Measurements from ENCODE around the gene CACNA2D3. TPM values are rescaled to one million over a fixed set of nuclear protein-coding genes. Genes with fewer than 3 reads are reported as not detected.

Gene CACNA2D3
- polyA plus RNA-seq, 1 donor (not counting 4 experiments of a cell fraction or from before 2014, with no cell fraction given): 0.08 TPM

DNA sequence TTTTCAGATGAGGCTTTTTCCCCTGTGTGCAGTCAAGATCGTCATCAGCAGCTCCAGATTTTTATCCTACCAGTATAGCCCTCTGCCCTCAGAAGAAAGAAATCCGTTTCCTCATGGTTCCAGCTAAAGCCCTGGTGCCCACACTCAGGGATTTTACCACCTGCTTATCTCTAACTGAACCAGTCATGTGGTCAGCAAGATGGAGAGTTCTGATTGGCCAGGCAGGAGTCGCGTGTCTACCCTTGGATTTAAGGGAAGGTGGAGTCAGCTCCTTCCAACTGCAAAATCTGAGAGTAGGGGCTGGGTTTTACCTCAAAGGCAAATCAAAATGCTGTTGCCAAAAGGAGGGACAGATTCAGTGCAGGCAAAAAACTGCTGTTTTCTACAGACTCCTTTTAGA, 670.2 kb downstream of the CACNA2D3 start:
- dilution Hi-C loops (cut with MboI; ENCODE audit: extremely low pct_ligation_motif_present, low sequenced_read_pairs): no loop called here
- TF ChIP-seq EZH2 (IDR thresholded peaks at IDR 0.05; ENCODE audit: low read length): no peak
- TF ChIP-seq, protein P1, sequence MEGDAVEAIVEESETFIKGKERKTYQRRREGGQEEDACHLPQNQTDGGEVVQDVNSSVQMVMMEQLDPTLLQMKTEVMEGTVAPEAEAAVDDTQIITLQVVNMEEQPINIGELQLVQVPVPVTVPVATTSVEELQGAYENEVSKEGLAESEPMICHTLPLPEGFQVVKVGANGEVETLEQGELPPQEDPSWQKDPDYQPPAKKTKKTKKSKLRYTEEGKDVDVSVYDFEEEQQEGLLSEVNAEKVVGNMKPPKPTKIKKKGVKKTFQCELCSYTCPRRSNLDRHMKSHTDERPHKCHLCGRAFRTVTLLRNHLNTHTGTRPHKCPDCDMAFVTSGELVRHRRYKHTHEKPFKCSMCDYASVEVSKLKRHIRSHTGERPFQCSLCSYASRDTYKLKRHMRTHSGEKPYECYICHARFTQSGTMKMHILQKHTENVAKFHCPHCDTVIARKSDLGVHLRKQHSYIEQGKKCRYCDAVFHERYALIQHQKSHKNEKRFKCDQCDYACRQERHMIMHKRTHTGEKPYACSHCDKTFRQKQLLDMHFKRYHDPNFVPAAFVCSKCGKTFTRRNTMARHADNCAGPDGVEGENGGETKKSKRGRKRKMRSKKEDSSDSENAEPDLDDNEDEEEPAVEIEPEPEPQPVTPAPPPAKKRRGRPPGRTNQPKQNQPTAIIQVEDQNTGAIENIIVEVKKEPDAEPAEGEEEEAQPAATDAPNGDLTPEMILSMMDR (optimal IDR thresholded peaks at IDR 0.05 in 1 of 3, IDR thresholded peaks at IDR 0.05 in 1 of 3, conservative IDR thresholded peaks at IDR 0.05 in 1 of 3; ENCODE audit: extremely low read depth in 1 of 3, insufficient read depth in 2 of 3, low read length in 3 of 3): no peak
- FAIRE-seq (no peak), DNase-seq (ENCODE audit: low read depth, low spot score) (no peak)
- Histone ChIP-seq H3K9me3 (ENCODE audit: control insufficient read depth, low read depth, low read length) (no peaks in the 10 kb centered on the region), H3K27me3 (ENCODE audit: control insufficient read depth, extremely low read depth, insufficient read depth, low read length) (no peaks in the 10 kb centered on the region), H3K9me1 (ENCODE audit: control insufficient read depth, extremely low read depth, insufficient read depth, low read length) (no peaks in the 10 kb centered on the region), H3K36me3 (ENCODE audit: control insufficient read depth in 2 of 2, extremely low read depth in 1 of 2, insufficient read depth in 2 of 2, low read length in 2 of 2) (no peaks in the 10 kb centered on the region), H3K79me2 (ENCODE audit: control insufficient read depth, insufficient read depth, low read length) (no peaks in the 10 kb centered on the region), H2AFZ (ENCODE audit: control insufficient read depth, low read length) (no peak overlapping the region), H3K27ac (ENCODE audit: control insufficient read depth, insufficient read depth, low read length) (no peak overlapping the region), H3K4me1 (ENCODE audit: control insufficient read depth, extremely low read depth, insufficient read depth, low read length) (no peaks in the 10 kb centered on the region), H4K20me1 (ENCODE audit: control insufficient read depth, extremely low read depth, insufficient read depth, low read length) (no peaks in the 10 kb centered on the region), H3K4me2 (ENCODE audit: control insufficient read depth, extremely low read depth, insufficient read depth, low read depth, low read length) (no peak overlapping the region), H3K4me3 (ENCODE audit: control insufficient read depth in 2 of 3, extremely low read depth in 1 of 3, insufficient read depth in 2 of 3, low read depth in 1 of 3, low read length in 3 of 3) (no peak overlapping the region), H3K9ac (ENCODE audit: control insufficient read depth, extremely low read depth, insufficient read depth, low read length) (no peak overlapping the region)

DNA sequence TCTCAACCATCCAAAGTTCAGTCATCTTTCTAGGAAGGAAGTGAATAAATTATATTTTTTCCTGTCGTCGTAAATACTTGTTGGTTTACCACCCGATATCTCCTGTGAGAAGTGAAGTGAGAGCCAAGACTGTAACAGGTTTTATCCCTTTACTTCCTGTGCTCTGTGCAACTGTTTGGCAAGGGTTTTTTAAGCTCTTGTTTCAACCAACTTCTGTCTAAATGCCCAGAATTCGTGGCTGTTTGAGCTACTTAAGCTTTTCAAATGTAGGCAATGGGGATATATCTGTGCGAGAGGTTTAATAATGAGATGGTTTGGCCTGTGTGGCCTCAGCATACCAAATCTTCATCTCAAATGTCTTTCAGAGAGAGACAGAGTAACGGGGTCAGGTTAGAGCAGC, 670.8 kb downstream of the CACNA2D3 start:
- Histone ChIP-seq H3K9me3 (ENCODE audit: control insufficient read depth, low read depth, low read length) (no peaks in the 10 kb centered on the region), H3K9ac (ENCODE audit: control insufficient read depth, extremely low read depth, insufficient read depth, low read length) (no peak overlapping the region), H4K20me1 (ENCODE audit: control insufficient read depth, extremely low read depth, insufficient read depth, low read length) (no peaks in the 10 kb centered on the region), H3K36me3 (ENCODE audit: control insufficient read depth in 2 of 2, extremely low read depth in 1 of 2, insufficient read depth in 2 of 2, low read length in 2 of 2) (no peaks in the 10 kb centered on the region), H3K4me2 (ENCODE audit: control insufficient read depth, extremely low read depth, insufficient read depth, low read depth, low read length) (no peak overlapping the region), H3K27me3 (ENCODE audit: control insufficient read depth, extremely low read depth, insufficient read depth, low read length) (no peaks in the 10 kb centered on the region), H2AFZ (ENCODE audit: control insufficient read depth, low read length) (no peak overlapping the region), H3K27ac (ENCODE audit: control insufficient read depth, insufficient read depth, low read length) (no peak overlapping the region), H3K79me2 (ENCODE audit: control insufficient read depth, insufficient read depth, low read length) (no peaks in the 10 kb centered on the region), H3K9me1 (ENCODE audit: control insufficient read depth, extremely low read depth, insufficient read depth, low read length) (no peaks in the 10 kb centered on the region), H3K4me3 (ENCODE audit: control insufficient read depth in 2 of 3, extremely low read depth in 1 of 3, insufficient read depth in 2 of 3, low read depth in 1 of 3, low read length in 3 of 3) (no peak overlapping the region), H3K4me1 (ENCODE audit: control insufficient read depth, extremely low read depth, insufficient read depth, low read length) (no peaks in the 10 kb centered on the region)
- dilution Hi-C loops (cut with MboI; ENCODE audit: extremely low pct_ligation_motif_present, low sequenced_read_pairs): no loop called here
- DNase-seq (ENCODE audit: low read depth, low spot score): no peak
- FAIRE-seq: no peak
- TF ChIP-seq, protein P1 (optimal IDR thresholded peaks at IDR 0.05 in 1 of 3, IDR thresholded peaks at IDR 0.05 in 1 of 3, conservative IDR thresholded peaks at IDR 0.05 in 1 of 3; ENCODE audit: extremely low read depth in 1 of 3, insufficient read depth in 2 of 3, low read length in 3 of 3): no peak
- TF ChIP-seq EZH2 (IDR thresholded peaks at IDR 0.05; ENCODE audit: low read length): no peak
